HepG2 (cell line): ENCODE data around the gene LTBR. TPM values are rescaled to one million over a fixed set of nuclear protein-coding genes. Genes with fewer than 3 reads are reported as not detected.

Experiments used
- CAMTA2 ChIP-seq: sonication (generic); formaldehyde crosslinking; IDR thresholded peaks from 2 replicates; pipeline ENCODE4 v1.4.0; 2020; ENCODE audit warnings: mild to moderate bottlenecking, missing genetic modification reagents, borderline replicate concordance
- HMG20B ChIP-seq: conservative IDR thresholded peaks from 2 replicates; pipeline ENCODE4 v1.6.1; 2016; ENCODE audit warnings: missing genetic modification reagents, missing compliant biosample characterization
- KIAA2018 ChIP-seq: sonication (generic); formaldehyde crosslinking; IDR thresholded peaks from 2 replicates; pipeline ENCODE4 v1.5.0; 2020; ENCODE audit warnings: mild to moderate bottlenecking, missing genetic modification reagents, borderline replicate concordance
- USF2 ChIP-seq, 2 experiments: sonication (generic) in 1 of 2; formaldehyde crosslinking in 1 of 2; IDR thresholded peaks; 2 replicates each; pipeline versions ENCODE4 v1.5.1 to v1.6.1; 2011 to 2020; ENCODE audit warnings: borderline replicate concordance in 1 of 2, low read depth in 1 of 2, low read length in 1 of 2, mild to moderate bottlenecking in 1 of 2, missing genetic modification reagents in 1 of 2, moderate library complexity in 1 of 2
- ZNF724P ChIP-seq: sonication (generic); formaldehyde crosslinking; IDR thresholded peaks from 2 replicates; pipeline ENCODE4 v1.8.0; 2022; ENCODE audit warnings: missing genetic modification reagents, borderline replicate concordance
- ZNF749 ChIP-seq: sonication (generic); formaldehyde crosslinking; IDR thresholded peaks from 2 replicates; pipeline ENCODE4 v1.8.0; 2022; ENCODE audit warnings: mild to moderate bottlenecking, missing genetic modification reagents, moderate library complexity, borderline replicate concordance
- ZNF777 ChIP-seq: sonication (generic); formaldehyde crosslinking; IDR thresholded peaks from 2 replicates; pipeline ENCODE4 v1.4.0; 2020; ENCODE audit warnings: missing genetic modification reagents
- polyA plus RNA-seq, 8 experiments: library from polyadenylated mRNA; depleted of rRNA in 3 of 8; stranded (reverse) in 7 of 8; unstranded in 1 of 8; fragments of >200 nt; fragmentation: Illumina TruSeq in 4 of 8; extraction: Trizol in 4 of 8; gene quantifications; 2 replicates each; pipeline versions ENCODE4 v1.2.1 to v1.2.3, GENCODE V29; 2011 to 2016; ENCODE audit warnings: low read depth in 4 of 8, missing spikeins in 1 of 8, mixed read lengths in 1 of 8; ENCODE audit not compliant: insufficient read depth in 1 of 8
- total RNA-seq, 5 experiments: library from RNA; depleted of rRNA; stranded (reverse); fragments of >200 nt; fragmentation: Illumina TruSeq; extraction: Trizol; gene quantifications; 2 replicates each; pipeline ENCODE4 v1.2.3, GENCODE V29; 2016; ENCODE audit warnings: low read depth in 1 of 5

Gene LTBR
- total and polyA plus RNA-seq, 2 of the 13 experiments (the other 11 are each of a cell fraction or from before 2014, with no cell fraction given) = 31.4 to 34.8 TPM

GRCh38 chr12:6340745-6341416 lies 43.1 kb upstream of the LTBR start (continued):
- no peak for TF ChIP-seq KIAA2018
- TF ChIP-seq USF2 (IDR thresholded peaks at IDR 0.05; ENCODE audit: low read depth, low read length) = no peak
- TF ChIP-seq USF2 (CRISPR knock-in tag; IDR thresholded peaks at IDR 0.05; ENCODE audit: borderline replicate concordance) = no peak
- TF ChIP-seq ZNF777 (CRISPR knock-in tag) = no peak
- no peak for TF ChIP-seq ZNF724P
- no peak for TF ChIP-seq HMG20B (CRISPR knock-in tag)
- no peak for TF ChIP-seq ZNF749 (CRISPR knock-in tag)
- no peak for TF ChIP-seq CAMTA2
